ENCODE measurements around the gene AMPD3.

AMPD3 gene

GRCh38 chr11:10503777-10504480, 48.9 kb downstream of the AMPD3 start:
- DNase-seq (ENCODE audit: low spot score), result no peak

- no peak for DNase-seq (ENCODE audit: low spot score)
These were observed 49.4 kb downstream of the AMPD3 start for GRCh38 chr11:10504490-10504889.

- peak; percentile 87 for DNase-seq (ENCODE audit: low spot score)
These were observed 50.4 kb downstream of the AMPD3 start for GRCh38 chr11:10505278-10506007.

- no peak for DNase-seq (ENCODE audit: low spot score)
These were observed 50.9 kb downstream of the AMPD3 start for GRCh38 chr11:10506008-10506370.

- DNase-seq (ENCODE audit: low spot score), result no peak
These were observed 56.1 kb downstream of the AMPD3 start for GRCh38 chr11:10511181-10511621.

- DNase-seq (ENCODE audit: low spot score), result peak; percentile 24
These were observed 59.1 kb downstream of the AMPD3 start for GRCh38 chr11:10514202-10514601.

GRCh38 chr11:10514709-10515108, 59.6 kb downstream of the AMPD3 start:
- no peak for DNase-seq (ENCODE audit: low spot score)

GRCh38 chr11:10515418-10515817, 60.4 kb downstream of the AMPD3 start:
- DNase-seq (ENCODE audit: low spot score), result no peak

GRCh38 chr11:10518123-10518522, 63.1 kb downstream of the AMPD3 start:
- no peak for DNase-seq (ENCODE audit: low spot score)

- no peak for DNase-seq (ENCODE audit: low spot score)
These were observed 63.8 kb downstream of the AMPD3 start for GRCh38 chr11:10518891-10519290.

- no peak for DNase-seq (ENCODE audit: low spot score)
These were observed 64.6 kb downstream of the AMPD3 start for GRCh38 chr11:10519630-10520029.

GRCh38 chr11:10520562-10520961, 65.5 kb downstream of the AMPD3 start:
- no peak for DNase-seq (ENCODE audit: low spot score)

GRCh38 chr11:10522276-10522675, 67.2 kb downstream of the AMPD3 start:
- no peak for DNase-seq (ENCODE audit: low spot score)

- DNase-seq (ENCODE audit: low spot score), result no peak
These were observed 67.9 kb downstream of the AMPD3 start for GRCh38 chr11:10522921-10523320.

- peak; percentile 60 for DNase-seq (ENCODE audit: low spot score)
These were observed 69.4 kb downstream of the AMPD3 start for GRCh38 chr11:10524471-10524870.

- DNase-seq (ENCODE audit: low spot score), result no peak
These were observed 72.2 kb downstream of the AMPD3 start for GRCh38 chr11:10526974-10527918.

GRCh38 chr11:10528121-10528520, 73.1 kb downstream of the AMPD3 start:
- DNase-seq (ENCODE audit: low spot score), result no peak

- DNase-seq (ENCODE audit: low spot score), result no peak
These were observed 74.2 kb downstream of the AMPD3 start for GRCh38 chr11:10529279-10529678.

GRCh38 chr11:10532526-10532925, 77.5 kb downstream of the AMPD3 start:
- DNase-seq (ENCODE audit: low spot score), result no peak

- DNase-seq (ENCODE audit: low spot score), result no peak
These were observed 78.3 kb downstream of the AMPD3 start for GRCh38 chr11:10533323-10533722.

- no peak for DNase-seq (ENCODE audit: low spot score)
These were observed 79.3 kb downstream of the AMPD3 start for GRCh38 chr11:10534316-10534715.

- DNase-seq (ENCODE audit: low spot score), result no peak
These were observed 82.5 kb downstream of the AMPD3 start for GRCh38 chr11:10537600-10537999.

- DNase-seq (ENCODE audit: low spot score), result no peak
These were observed 83.9 kb downstream of the AMPD3 start for GRCh38 chr11:10538924-10539323.
